Measurements from ENCODE around the gene PEX14. TPM values are rescaled to one million over a fixed set of nuclear protein-coding genes. Genes with fewer than 3 reads are reported as not detected.

PEX14 gene
- total and polyA plus RNA-seq, 10 of the 15 experiments (the other 5 are each of a cell fraction or from before 2014, with no cell fraction given) = 1.4 to 23.2 (median 12.0) TPM

DNA sequence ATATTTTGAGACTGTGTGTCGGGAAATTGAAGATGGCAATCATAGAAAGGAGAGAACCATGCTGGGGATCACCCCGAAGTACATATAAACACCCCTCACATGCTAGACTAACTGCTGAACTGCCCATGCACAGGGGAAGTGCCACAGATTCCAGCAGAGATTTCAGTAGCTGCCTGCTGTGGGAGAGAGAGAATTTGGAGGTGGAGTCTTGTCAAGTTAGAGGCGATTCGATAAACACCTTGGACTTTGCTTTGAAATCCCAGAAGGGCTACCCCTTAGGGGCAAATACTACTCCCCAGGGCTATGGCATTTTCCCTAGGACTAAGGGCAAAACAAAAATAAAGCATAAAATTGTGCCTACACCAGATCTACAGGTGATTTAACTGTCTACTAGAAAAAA is 103.3 kb downstream of the PEX14 start:
- intact Hi-C loops (cut with micrococcal nuclease; ENCODE audit: unreplicated experiment) (no loop called here), in situ Hi-C loops (cut with MboI) (no loop called here)
- no peaks in the 10 kb centered on the region for H4K20me1 ChIP-seq (ENCODE audit: control insufficient read depth, insufficient read depth)
- CTCF ChIA-PET = no interaction called here
- TF ChIP-seq EED (IDR thresholded peaks at IDR 0.05; ENCODE audit: low read depth) (no peak), GATAD2B (conservative IDR thresholded peaks at IDR 0.05; ENCODE audit: low read depth) (no peak), TAF1 (IDR thresholded peaks at IDR 0.05; ENCODE audit: borderline replicate concordance, low read depth, low read length) (no peak)
- WGBS (ENCODE audit: insufficient coverage, insufficient replicate concordance, low lambda C conversion rate, missing lambda C conversion rate) = 100% methylated on average over 4 of the region's 4 CpGs
- no peaks in the 10 kb centered on the region; the same call in 1 of the 2 replicates for H3K4me1 ChIP-seq (ENCODE audit: control insufficient read depth, insufficient read depth, low read length)
- POLR2A ChIA-PET = no interaction called here
- H3K4me3 ChIP-seq = no peak overlapping the region
- ATAC-seq = no peak
- no peak for FAIRE-seq
- no peak for DNase-seq (ENCODE audit: low read depth, low spot score)
- H3K79me2 ChIP-seq (ENCODE audit: control insufficient read depth, insufficient read depth, low read length) = no peaks in the 10 kb centered on the region
- H2AFZ ChIP-seq (ENCODE audit: control insufficient read depth, low read depth, low read length) = no peak overlapping the region
- H3K9me3 ChIP-seq (replicated peaks; ENCODE audit: control insufficient read depth, insufficient read depth, low read length) = peaks cover 3% of the 10 kb centered on the region; the same call in 1 of the 3 replicates
- no peaks in the 10 kb centered on the region for H3K27me3 ChIP-seq (replicated peaks in 1 of 2; ENCODE audit: control insufficient read depth in 2 of 2, insufficient read depth in 2 of 2, low read length in 1 of 2)
- SMC1A ChIA-PET (ENCODE audit: uncharacterized antibody, unreplicated experiment) = no interaction called here
- no TSS peak for BruUV-seq (replicated peaks)
- RAD21 ChIA-PET (ENCODE audit: unreplicated experiment) = no interaction called here
- H3K27ac ChIP-seq (ENCODE audit: control insufficient read depth, insufficient read depth) = no peak overlapping the region
- H3K4me2 ChIP-seq (ENCODE audit: control insufficient read depth, insufficient read depth) = no peak overlapping the region
- H3K36me3 ChIP-seq (ENCODE audit: control insufficient read depth in 2 of 2, insufficient read depth in 2 of 2, low read length in 1 of 2) = no peaks in the 10 kb centered on the region
- no peak overlapping the region for H3K9ac ChIP-seq (ENCODE audit: control insufficient read depth, insufficient read depth, low read length)

DNA sequence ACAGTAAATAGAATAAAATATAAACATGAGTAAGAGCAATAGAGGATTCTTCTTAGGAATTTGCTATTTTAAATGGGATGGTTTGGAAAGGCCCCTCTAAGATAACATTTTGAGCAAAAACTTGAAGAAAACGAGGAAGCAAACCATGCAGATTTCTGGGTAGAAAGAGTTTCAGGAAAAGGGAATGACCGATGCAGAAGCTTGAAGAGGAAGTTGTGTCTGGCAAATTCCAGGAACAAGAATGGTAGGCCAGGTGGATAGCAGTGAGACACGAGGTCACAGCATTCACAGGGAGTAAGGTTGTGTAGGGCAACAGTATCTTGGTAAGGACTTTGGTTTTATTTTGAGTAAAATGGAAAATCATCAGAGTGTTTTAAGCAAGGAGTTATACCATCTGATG is 108.9 kb downstream of the PEX14 start:
- Histone ChIP-seq H3K27ac (ENCODE audit: control insufficient read depth, insufficient read depth) (no peak overlapping the region), H3K4me2 (ENCODE audit: control insufficient read depth, insufficient read depth) (no peak overlapping the region), H3K9me3 (replicated peaks; ENCODE audit: control insufficient read depth, insufficient read depth, low read length) (peaks cover under 1% of the 10 kb centered on the region; the same call in 1 of the 3 replicates), H3K27me3 (replicated peaks in 1 of 2; ENCODE audit: control insufficient read depth in 2 of 2, insufficient read depth in 2 of 2, low read length in 1 of 2) (no peaks in the 10 kb centered on the region), H3K4me3 (no peak overlapping the region), H3K4me1 (ENCODE audit: control insufficient read depth, insufficient read depth, low read length) (no peaks in the 10 kb centered on the region; the same call in 1 of the 2 replicates), H3K36me3 (ENCODE audit: control insufficient read depth in 2 of 2, insufficient read depth in 2 of 2, low read length in 1 of 2) (no peaks in the 10 kb centered on the region), H3K9ac (ENCODE audit: control insufficient read depth, insufficient read depth, low read length) (no peak overlapping the region), H4K20me1 (ENCODE audit: control insufficient read depth, insufficient read depth) (no peaks in the 10 kb centered on the region), H3K79me2 (ENCODE audit: control insufficient read depth, insufficient read depth, low read length) (no peaks in the 10 kb centered on the region), H2AFZ (ENCODE audit: control insufficient read depth, low read depth, low read length) (no peak overlapping the region)
- ChIA-PET POLR2A (no interaction called here), SMC1A (ENCODE audit: uncharacterized antibody, unreplicated experiment) (interaction anchor here (0.9 kb wide), 1 partner anchor 73 kb away, joined by 4 read pairs; no protein-coding TSS in a partner anchor), CTCF (no interaction called here), RAD21 (ENCODE audit: unreplicated experiment) (interaction anchor here (0.6 kb wide), 1 partner anchor 134 kb away, joined by 3 read pairs; no protein-coding TSS in a partner anchor)
- no peak for ATAC-seq
- no peak for DNase-seq (ENCODE audit: low read depth, low spot score)
- TF ChIP-seq CHD2 (IDR thresholded peaks at IDR 0.05; ENCODE audit: borderline replicate concordance, low read depth, low read length) (no peak), ZBED1 (IDR thresholded peaks at IDR 0.05; ENCODE audit: borderline replicate concordance) (no peak), SMARCA5 (IDR thresholded peaks at IDR 0.05) (no peak), ZNF217 (IDR thresholded peaks at IDR 0.05) (no peak), MEF2B (IDR thresholded peaks at IDR 0.05; ENCODE audit: partially characterized antibody, poor library complexity, severe bottlenecking) (no peak)
- intact Hi-C loops (cut with micrococcal nuclease; ENCODE audit: unreplicated experiment) (no loop called here), in situ Hi-C loops (cut with MboI) (no loop called here)
- FAIRE-seq = no peak
- 39% methylated on average over 3 of the region's 3 CpGs for WGBS (ENCODE audit: insufficient coverage, insufficient replicate concordance, low lambda C conversion rate, missing lambda C conversion rate)
- BruUV-seq (replicated peaks) = no TSS peak
